ENCODE measurements around the gene STRN3.

GRCh38 chr14:31024577-31025366, 1.4 kb downstream of the STRN3 start:
- TF ChIP-seq CTCF (IDR thresholded peaks at IDR 0.05; ENCODE audit: poor library complexity) = no peak
- no peak for TF ChIP-seq EZH2 (IDR thresholded peaks at IDR 0.05; ENCODE audit: borderline replicate concordance)
